Pancreas (tissue), 10 donors: Measurements from ENCODE around the gene TCF4. TPM values are rescaled to one million over a fixed set of nuclear protein-coding genes. Genes with fewer than 3 reads are reported as not detected.

Experiments
- ATAC-seq, 4 donors: fragments of 200-7000 bp; cut with Tn5 transposase; one replicate each; pipeline versions ENCODE4 v1.8.0 to v1.9.1; 2020; ENCODE audit warnings: mild to moderate bottlenecking in 4 of 4, moderate library complexity in 4 of 4
- DNase-seq, 6 donors: peaks; one replicate each; pipeline ENCODE4 v3.0.0-alpha.2; 2020
- FAIRE-seq: peaks from 2 replicates; lab custom pipeline; 2012; peaks lifted over from hg19 to GRCh38; lab: Jason Lieb, UNC
- H3K27ac ChIP-seq, 4 donors: fragments of 200-600 bp; sonication (generic); 1 replicate in 3 of 4; 2 replicates in 1 of 4; pipeline versions ENCODE4 v1.5.0 to v1.8.0; 2020
- H3K27me3 ChIP-seq, 4 donors: fragments of 200-600 bp; one replicate each; pipeline ENCODE4 v1.8.0; 2021
- H3K36me3 ChIP-seq, 3 donors: fragments of 200-600 bp; sonication (generic) in 1 of 3; one replicate each; pipeline versions ENCODE4 v1.5.0 to v1.8.0; 2020 to 2021
- H3K4me1 ChIP-seq, 3 donors: fragments of 200-600 bp; one replicate each; pipeline ENCODE4 v1.8.0; 2021
- H3K4me3 ChIP-seq, 4 donors: fragments of 200-600 bp; sonication (generic) in 2 of 4; one replicate each; pipeline versions ENCODE4 v1.5.0 to v1.8.0; 2020 to 2021
- H3K9me3 ChIP-seq, 4 donors: fragments of 200-600 bp; one replicate each; pipeline ENCODE4 v1.8.0; 2021
- WGBS, 2 donors: extraction: QIAGEN DNeasy Blood & Tissue Kit; methylation state at CpG; one replicate each; pipeline ENCODE4 v1.1.7; 2013; 5-methylcytosine and 5-hydroxymethylcytosine counted together
- intact Hi-C, 3 donors: fragments of 100-400 bp; cut with DNase I; formaldehyde crosslinking; loops; one replicate each; pipeline versions ENCODE4 v1.11.1 to v1.14.2; 2022
- polyA plus RNA-seq, 2 donors: library from polyadenylated mRNA; stranded (reverse); fragments of 200-250 nt; gene quantifications; one replicate each; pipeline ENCODE4 v1.2.3, GENCODE V29; 2013
- total RNA-seq, 6 donors: library from RNA; stranded (reverse); fragmentation: NEBNext Ultra II Directional in 4 of 6; extraction: Animal tissue kit (Norgen Biotek cat#: 25700) in 4 of 6; gene quantifications; one replicate each; pipeline versions ENCODE4 v1.2.1 to v1.2.4, GENCODE V29; 2021 to 2023
- TF ChIP-seq, protein P1 (sequence below), 4 donors: fragments of 200-600 bp; sonication (generic) in 3 of 4; IDR thresholded peaks; one replicate each; pipeline versions ENCODE4 v1.5.0 to v1.8.0; 2021; ENCODE audit warnings: antibody characterized with exemption in 4 of 4
- donor health status: healthy with polysubstance abuse.
- donor health status: DM: no; HTN: no; CAD: no; lungs with moderate emphysema.
- donor health status: DM: no; HTN: no; CAD: no.
- donor health status: control.
- donor health status: control.
- donor health status: Bipolar disorder and iron deficiency.
- donor health status: DM: yes; HTN: yes; CAD: no.
- donor health status: DM: no; HTN: no; CAD: no.
- donor health status: DM: no; HTN: no; CAD: no.
- donor health status: DM: yes; HTN: yes; CAD: no.

Gene TCF4
- total and polyA plus RNA-seq, 8 donors, result 4.4 to 27.9 (median 10.5) TPM

DNA sequence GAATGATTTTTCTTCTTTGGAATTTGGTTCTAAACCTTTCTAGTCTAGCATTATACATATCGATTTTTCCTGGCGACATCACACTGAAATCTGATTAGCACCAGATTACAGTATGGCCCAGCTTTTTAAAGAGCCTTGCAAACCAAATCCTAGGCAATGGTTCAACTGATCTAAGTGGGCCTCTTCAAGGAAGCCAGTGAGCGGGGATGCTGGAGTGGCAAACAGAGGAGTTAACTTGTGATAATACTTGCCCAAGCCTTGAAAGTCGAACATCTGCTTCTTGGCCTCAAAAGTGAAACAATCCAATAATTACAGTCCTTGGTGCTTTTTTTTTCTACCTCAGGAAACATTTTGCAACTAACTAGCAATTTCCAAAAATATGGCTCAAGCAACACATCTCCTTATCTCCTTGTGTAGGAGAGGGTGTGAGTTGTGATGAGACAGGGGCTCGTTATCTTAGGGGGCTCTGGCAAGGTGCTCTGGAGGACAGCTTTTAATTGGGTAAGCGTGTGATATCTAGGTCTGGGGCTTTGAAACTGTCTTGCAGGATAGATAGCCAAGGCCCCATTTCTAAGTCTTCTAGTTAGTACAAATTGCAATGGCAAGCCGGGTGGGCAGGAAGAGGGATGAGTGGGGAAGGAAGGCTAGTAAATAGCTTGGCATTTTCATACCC, 388.6 kb downstream of the TCF4 start:
- no peaks in the 10 kb centered on the region for H3K36me3 ChIP-seq
- intact Hi-C loops, result no loop called here
- no peak overlapping the region for H3K4me3 ChIP-seq
- H3K27me3 ChIP-seq, result peaks cover 0 to 3% (median 0%) of the 10 kb centered on the region in 4 donors
- no peak for ATAC-seq
- no peaks in the 10 kb centered on the region for H3K9me3 ChIP-seq
- TF ChIP-seq, protein P1, sequence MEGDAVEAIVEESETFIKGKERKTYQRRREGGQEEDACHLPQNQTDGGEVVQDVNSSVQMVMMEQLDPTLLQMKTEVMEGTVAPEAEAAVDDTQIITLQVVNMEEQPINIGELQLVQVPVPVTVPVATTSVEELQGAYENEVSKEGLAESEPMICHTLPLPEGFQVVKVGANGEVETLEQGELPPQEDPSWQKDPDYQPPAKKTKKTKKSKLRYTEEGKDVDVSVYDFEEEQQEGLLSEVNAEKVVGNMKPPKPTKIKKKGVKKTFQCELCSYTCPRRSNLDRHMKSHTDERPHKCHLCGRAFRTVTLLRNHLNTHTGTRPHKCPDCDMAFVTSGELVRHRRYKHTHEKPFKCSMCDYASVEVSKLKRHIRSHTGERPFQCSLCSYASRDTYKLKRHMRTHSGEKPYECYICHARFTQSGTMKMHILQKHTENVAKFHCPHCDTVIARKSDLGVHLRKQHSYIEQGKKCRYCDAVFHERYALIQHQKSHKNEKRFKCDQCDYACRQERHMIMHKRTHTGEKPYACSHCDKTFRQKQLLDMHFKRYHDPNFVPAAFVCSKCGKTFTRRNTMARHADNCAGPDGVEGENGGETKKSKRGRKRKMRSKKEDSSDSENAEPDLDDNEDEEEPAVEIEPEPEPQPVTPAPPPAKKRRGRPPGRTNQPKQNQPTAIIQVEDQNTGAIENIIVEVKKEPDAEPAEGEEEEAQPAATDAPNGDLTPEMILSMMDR (IDR thresholded peaks at IDR 0.05), result no peak
- FAIRE-seq, result no peak
- 53 to 71% methylated on average over 7 of the region's 7 CpGs for WGBS, 2 donors
- DNase-seq, result no peak
- no peak overlapping the region for H3K27ac ChIP-seq
- H3K4me1 ChIP-seq, result no peaks in the 10 kb centered on the region

DNA sequence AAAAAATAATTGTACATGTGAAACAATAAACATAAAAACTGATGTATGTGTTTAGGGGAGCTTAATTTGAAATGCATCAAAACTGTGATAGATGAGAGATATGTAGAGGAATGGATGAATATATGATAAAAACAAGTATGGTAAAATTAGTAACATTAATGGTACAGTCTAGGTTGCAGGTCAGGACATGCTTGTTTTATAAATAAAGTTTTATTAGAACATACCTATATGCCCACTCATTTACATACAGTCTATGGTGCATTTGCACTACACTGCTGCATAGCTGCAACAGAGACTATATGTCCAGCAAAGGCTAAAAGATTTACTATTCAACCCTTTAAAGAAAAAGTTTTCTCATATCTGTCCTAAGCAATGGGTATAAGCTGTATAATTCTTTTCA, 392.1 kb downstream of the TCF4 start:
- FAIRE-seq, result no peak
- TF ChIP-seq, protein P1 (IDR thresholded peaks at IDR 0.05), result no peak
- intact Hi-C loops, result no loop called here

DNA sequence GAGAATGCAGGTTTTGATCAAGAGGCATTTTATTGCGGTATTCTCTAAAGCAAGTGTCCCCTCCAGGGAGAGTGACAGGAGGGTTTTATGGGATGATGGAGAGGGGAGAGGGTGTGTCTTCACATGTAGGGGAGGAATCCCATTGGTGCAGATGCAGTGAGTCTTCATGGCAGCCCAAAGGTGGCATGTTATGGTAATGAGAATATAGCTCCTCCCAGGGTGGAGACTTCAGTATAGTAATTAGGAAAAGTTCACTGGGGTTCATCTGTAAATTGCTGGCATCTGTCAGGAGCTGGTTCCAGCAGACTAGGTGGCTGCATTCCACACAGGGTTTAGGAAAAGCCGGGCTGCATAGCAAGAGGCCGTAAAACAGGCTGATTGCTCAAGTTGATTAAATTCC, 398.0 kb downstream of the TCF4 start:
- Histone ChIP-seq H3K4me3 (no peak overlapping the region), H3K4me1 (no peaks in the 10 kb centered on the region), H3K27me3 (no peaks in the 10 kb centered on the region), H3K9me3 (no peaks in the 10 kb centered on the region), H3K27ac (no peak overlapping the region), H3K36me3 (no peaks in the 10 kb centered on the region)
- ATAC-seq (no peak), FAIRE-seq (no peak), DNase-seq (no peak)
- 50 to 51% methylated on average over 3 of the region's 3 CpGs for WGBS, 2 donors
- TF ChIP-seq, protein P1 (IDR thresholded peaks at IDR 0.05), result no peak
- intact Hi-C loops, result no loop called here

More for the DNA sequence above, 392.1 kb downstream of the TCF4 start:
- Histone ChIP-seq H3K27me3 (peaks cover 0 to 3% (median 0%) of the 10 kb centered on the region in 4 donors), H3K27ac (no peak overlapping the region), H3K36me3 (no peaks in the 10 kb centered on the region), H3K4me3 (no peak overlapping the region), H3K4me1 (no peaks in the 10 kb centered on the region), H3K9me3 (no peaks in the 10 kb centered on the region)
- DNase-seq (no peak), ATAC-seq (no peak)

DNA sequence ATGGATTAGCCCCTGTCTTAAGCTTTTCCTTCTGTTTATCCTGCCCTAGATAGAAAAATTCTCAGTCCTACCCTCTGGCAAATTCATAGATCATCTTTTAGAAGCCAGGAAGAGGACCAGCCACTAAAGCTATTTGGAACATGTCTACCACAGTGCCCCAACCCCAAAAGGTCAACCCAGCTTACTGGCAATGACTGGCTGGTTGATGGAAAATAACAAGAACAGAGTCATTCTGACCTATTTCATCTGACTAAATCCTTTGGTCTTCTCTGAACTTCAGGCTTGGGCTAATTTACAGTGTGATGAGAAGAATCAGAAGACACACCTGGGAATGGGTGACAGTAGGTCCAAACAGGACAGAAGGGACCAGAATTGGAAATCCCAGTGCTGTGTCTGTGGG, 401.4 kb downstream of the TCF4 start:
- Histone ChIP-seq H3K27ac (no peak overlapping the region), H3K27me3 (no peaks in the 10 kb centered on the region), H3K36me3 (no peaks in the 10 kb centered on the region), H3K4me1 (no peaks in the 10 kb centered on the region), H3K4me3 (no peak overlapping the region), H3K9me3 (no peaks in the 10 kb centered on the region)
- intact Hi-C loops, result no loop called here
- TF ChIP-seq, protein P1 (IDR thresholded peaks at IDR 0.05), result no peak
- ATAC-seq, result no peak
- no peak for FAIRE-seq
- no peak for DNase-seq

DNA sequence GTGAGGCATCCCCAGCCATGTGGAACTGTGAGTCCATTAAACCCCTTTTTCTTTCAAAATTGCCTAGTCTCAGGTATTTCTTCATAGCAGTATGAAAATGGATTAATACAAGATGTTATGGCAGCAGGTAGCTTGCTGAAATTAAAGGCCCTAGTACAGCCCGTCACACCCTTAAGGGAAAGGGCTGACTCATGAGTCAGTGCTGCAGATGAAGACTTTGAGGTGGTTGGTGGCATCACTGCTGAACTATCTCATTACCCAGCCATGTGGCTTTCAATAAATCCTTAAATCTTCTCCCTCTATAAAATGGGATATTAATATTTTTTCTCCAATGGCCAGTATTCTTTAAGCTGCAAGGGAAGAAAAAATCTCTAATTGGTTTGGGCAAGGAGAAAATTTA, 402.6 kb downstream of the TCF4 start:
- intact Hi-C loops, result no loop called here
- H3K4me1 ChIP-seq, result no peaks in the 10 kb centered on the region
- WGBS, 2 donors, result 78 to 94% methylated on average over 1 of the region's 1 CpG
- H3K4me3 ChIP-seq, result no peak overlapping the region
- ATAC-seq (no peak), FAIRE-seq (no peak), DNase-seq (no peak)
- H3K27ac ChIP-seq, result no peak overlapping the region
- H3K36me3 ChIP-seq, result no peaks in the 10 kb centered on the region
- TF ChIP-seq, protein P1 (IDR thresholded peaks at IDR 0.05), result no peak
- H3K27me3 ChIP-seq, result no peaks in the 10 kb centered on the region
- no peaks in the 10 kb centered on the region for H3K9me3 ChIP-seq
